ENCODE measurements around the gene DPM2.

The DPM2 gene

DNA sequence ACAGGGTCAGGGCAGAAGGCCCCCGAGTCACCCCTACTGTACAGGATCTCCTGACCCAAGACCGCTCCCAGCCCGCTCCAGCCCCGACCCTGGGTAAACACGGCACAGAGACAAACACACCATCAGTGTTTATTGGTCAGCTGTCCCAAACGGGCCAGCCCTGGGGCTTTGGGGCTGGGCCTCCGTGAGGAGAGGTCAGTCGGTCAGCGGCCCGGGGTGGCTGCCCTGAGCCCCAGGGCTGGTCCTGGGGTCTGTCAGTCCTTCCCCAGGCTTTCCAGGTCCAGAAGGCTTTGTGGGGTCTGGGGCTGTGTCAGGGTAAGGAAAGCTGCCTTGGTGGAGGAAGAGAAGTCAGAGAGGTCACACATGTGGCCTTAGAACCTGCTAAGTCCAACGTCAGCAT is 2.7 kb downstream of the DPM2 start:
- no peak for DNase-seq (ENCODE audit: low read depth)
- TF ChIP-seq, protein P1, sequence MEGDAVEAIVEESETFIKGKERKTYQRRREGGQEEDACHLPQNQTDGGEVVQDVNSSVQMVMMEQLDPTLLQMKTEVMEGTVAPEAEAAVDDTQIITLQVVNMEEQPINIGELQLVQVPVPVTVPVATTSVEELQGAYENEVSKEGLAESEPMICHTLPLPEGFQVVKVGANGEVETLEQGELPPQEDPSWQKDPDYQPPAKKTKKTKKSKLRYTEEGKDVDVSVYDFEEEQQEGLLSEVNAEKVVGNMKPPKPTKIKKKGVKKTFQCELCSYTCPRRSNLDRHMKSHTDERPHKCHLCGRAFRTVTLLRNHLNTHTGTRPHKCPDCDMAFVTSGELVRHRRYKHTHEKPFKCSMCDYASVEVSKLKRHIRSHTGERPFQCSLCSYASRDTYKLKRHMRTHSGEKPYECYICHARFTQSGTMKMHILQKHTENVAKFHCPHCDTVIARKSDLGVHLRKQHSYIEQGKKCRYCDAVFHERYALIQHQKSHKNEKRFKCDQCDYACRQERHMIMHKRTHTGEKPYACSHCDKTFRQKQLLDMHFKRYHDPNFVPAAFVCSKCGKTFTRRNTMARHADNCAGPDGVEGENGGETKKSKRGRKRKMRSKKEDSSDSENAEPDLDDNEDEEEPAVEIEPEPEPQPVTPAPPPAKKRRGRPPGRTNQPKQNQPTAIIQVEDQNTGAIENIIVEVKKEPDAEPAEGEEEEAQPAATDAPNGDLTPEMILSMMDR (IDR thresholded peaks at IDR 0.05; ENCODE audit: low read depth, low read length): no peak
- TF ChIP-seq, protein P2, sequence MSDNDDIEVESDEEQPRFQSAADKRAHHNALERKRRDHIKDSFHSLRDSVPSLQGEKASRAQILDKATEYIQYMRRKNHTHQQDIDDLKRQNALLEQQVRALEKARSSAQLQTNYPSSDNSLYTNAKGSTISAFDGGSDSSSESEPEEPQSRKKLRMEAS (IDR thresholded peaks at IDR 0.05; ENCODE audit: low read depth, low read length): no peak
- TF ChIP-seq POLR2A (IDR thresholded peaks at IDR 0.05; ENCODE audit: extremely low read depth, insufficient read length): no peak
- no peak for TF ChIP-seq MYC (IDR thresholded peaks at IDR 0.05; ENCODE audit: low read depth, low read length)
- no peak overlapping the region for H3K4me3 ChIP-seq (ENCODE audit: low read depth, low read length)

DNA sequence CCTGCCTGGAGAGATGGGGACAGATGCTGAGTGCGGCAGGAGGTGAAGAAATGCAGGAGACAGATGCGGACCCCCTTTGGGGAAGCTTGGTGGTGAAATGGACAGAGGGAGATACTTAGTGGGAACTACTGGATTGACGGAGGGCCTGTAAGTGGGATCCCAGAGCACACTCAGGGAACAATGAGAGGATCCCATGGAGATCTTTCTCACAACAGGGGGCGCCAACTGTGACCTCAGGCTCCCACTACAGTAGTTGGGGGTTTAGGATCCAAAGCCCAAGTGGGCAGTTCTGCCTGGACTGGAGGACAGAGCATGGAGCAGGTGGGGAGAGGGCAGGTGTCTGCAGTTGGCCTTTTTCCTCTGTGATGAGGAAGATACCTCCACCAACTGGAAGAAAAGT is 3.4 kb downstream of the DPM2 start:
- no peak for DNase-seq (ENCODE audit: low read depth)
- TF ChIP-seq POLR2A (IDR thresholded peaks at IDR 0.05; ENCODE audit: extremely low read depth, insufficient read length) (no peak), MYC (IDR thresholded peaks at IDR 0.05; ENCODE audit: low read depth, low read length) (no peak)
- TF ChIP-seq, protein P2 (IDR thresholded peaks at IDR 0.05; ENCODE audit: low read depth, low read length): no peak

DNA sequence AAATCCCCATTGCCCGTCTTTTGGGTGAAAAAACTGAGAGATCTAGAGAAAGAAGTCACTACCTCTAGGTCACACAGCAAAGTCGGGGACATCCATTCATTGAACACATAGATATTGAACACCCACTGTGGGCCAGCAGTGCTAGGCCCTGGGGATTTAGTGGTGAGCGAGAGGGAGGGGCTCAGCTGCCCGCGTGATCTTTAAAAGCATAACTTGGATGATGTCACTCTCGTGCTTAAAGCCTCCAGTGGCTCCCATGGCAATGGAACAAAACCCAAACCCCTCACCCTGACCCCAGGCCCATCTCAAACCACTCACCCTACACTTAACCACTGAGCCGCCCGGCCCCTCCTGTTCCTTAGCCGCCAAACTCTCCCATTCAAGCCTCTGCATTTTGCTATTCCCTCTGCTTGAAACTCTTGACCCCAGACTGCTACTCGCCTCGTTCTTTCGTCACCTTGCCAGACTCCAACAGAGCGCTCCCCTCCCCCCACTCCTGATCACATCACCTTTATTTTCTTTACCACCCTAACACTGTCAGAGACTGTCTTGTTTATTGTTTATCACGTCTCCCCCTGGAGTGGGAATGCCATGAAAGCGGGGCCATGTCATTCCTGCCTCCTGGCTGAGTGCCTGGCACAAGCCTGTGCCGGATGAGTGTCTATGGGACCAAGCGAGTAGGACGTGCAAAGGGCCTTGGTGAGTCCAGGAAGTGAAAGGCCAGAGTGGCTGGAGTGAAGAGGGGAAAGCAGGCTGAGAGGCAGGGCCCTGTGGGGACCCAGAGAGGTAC is 6.4 kb downstream of the DPM2 start:
- H3K4me3 ChIP-seq (ENCODE audit: low read depth, low read length): no peak overlapping the region
- TF ChIP-seq MYC (IDR thresholded peaks at IDR 0.05; ENCODE audit: low read depth, low read length): no peak
- no peak for TF ChIP-seq POLR2A (IDR thresholded peaks at IDR 0.05; ENCODE audit: extremely low read depth, insufficient read length)
- TF ChIP-seq, protein P1 (IDR thresholded peaks at IDR 0.05; ENCODE audit: low read depth, low read length): no peak
- TF ChIP-seq, protein P2 (IDR thresholded peaks at IDR 0.05; ENCODE audit: low read depth, low read length): no peak
- DNase-seq (ENCODE audit: low read depth): peak; percentile 50

More for the DNA sequence above, 3.4 kb downstream of the DPM2 start:
- no peak overlapping the region for H3K4me3 ChIP-seq (ENCODE audit: low read depth, low read length)

DNA sequence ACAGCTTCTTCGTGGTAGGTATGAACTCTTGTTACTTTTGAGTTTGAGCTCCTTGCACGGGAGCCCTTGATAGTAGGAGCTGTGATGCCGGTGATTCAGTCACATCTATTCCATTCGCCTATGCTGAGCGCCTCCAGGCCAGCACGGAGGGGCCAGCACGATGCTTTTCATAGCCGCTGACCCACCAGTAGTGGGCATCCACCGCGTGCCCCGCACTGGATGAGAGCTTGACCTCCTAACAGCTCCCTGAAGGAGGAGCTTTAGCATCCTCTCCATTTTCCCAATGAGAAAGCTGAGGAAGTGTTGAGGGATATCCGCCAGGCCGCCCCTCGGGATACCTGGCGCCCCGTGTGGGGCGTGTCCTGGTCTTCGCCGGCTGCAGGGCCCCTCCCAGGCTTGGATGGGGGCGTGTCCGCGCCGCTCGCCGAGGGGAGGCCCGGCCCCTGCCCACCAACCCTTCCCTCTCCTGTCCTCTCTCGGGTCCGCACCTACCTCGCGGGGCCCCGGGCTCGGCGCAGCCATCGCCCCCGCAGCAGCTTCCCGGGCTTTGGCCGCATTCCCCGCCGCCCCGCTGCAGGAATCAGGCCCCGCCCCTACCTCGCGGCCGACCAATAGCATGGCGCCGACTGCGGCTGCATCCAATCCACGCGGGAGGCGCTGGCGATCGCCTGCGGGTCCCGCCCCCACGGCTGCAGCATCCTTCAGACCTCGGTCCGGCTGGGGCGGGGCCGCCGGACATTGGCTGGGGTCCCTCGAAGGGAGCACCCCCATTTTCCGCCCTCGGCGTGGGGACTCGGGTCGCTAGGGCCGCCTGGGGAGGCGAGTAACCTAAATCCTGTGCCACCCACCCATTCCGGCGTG is 7.2 kb downstream of the DPM2 start, which contains the start of gene PIP5KL1:
Gene PIP5KL1, minus strand, starts transcription at position 547 of the 861 bp plus-strand sequence. Its CDS starts 25 bp downstream, at position 522.
- no peak within 1 kb of the TSS for H3K4me3 ChIP-seq (ENCODE audit: low read depth, low read length)
- DNase-seq (ENCODE audit: low read depth): no peak
- TF ChIP-seq POLR2A (IDR thresholded peaks at IDR 0.05; ENCODE audit: extremely low read depth, insufficient read length): no peak
- TF ChIP-seq MYC (IDR thresholded peaks at IDR 0.05; ENCODE audit: low read depth, low read length): no peak
- TF ChIP-seq, protein P1 (IDR thresholded peaks at IDR 0.05; ENCODE audit: low read depth, low read length): no peak
- TF ChIP-seq, protein P2 (IDR thresholded peaks at IDR 0.05; ENCODE audit: low read depth, low read length): no peak

DNA sequence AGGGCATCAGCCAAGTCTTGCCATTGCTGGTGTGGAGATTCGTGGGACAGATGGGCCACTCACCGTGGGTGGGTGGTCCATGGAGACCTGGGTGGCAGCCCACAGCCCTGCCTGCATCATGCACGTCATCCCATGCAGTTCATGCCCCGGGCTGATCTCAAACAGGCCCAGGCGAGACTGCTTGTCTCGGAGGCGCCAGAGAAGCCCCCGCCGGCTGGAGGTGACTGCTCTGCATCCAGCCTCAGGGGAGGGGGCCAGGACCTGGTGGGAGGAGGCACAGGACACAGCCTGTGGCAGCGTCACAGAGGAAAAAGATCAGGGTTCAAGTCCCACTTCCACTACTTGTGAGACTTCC is 8.1 kb downstream of the DPM2 start:
- no peak overlapping the region for H3K4me3 ChIP-seq (ENCODE audit: low read depth, low read length)

More for the DNA sequence above, 8.1 kb downstream of the DPM2 start:
- no peak for DNase-seq (ENCODE audit: low read depth)
- TF ChIP-seq POLR2A (IDR thresholded peaks at IDR 0.05; ENCODE audit: extremely low read depth, insufficient read length): no peak
- TF ChIP-seq, protein P1 (IDR thresholded peaks at IDR 0.05; ENCODE audit: low read depth, low read length): no peak
- TF ChIP-seq, protein P2 (IDR thresholded peaks at IDR 0.05; ENCODE audit: low read depth, low read length): no peak

All from NB4 (cell line).